GM21360 (cell line): Measurements from ENCODE around the gene PITRM1.

Experiments used
- ATAC-seq: cut with Tn5 transposase; IDR thresholded peaks from one replicate; pipeline ENCODE4 v1.9.1; 2021; ENCODE audit warnings: mild to moderate bottlenecking, moderate library complexity; ENCODE audit not compliant: unreplicated experiment

PITRM1 gene

GRCh38 chr10:3169271-3169670, 3.3 kb downstream of the PITRM1 start:
- no peak for ATAC-seq

DNA sequence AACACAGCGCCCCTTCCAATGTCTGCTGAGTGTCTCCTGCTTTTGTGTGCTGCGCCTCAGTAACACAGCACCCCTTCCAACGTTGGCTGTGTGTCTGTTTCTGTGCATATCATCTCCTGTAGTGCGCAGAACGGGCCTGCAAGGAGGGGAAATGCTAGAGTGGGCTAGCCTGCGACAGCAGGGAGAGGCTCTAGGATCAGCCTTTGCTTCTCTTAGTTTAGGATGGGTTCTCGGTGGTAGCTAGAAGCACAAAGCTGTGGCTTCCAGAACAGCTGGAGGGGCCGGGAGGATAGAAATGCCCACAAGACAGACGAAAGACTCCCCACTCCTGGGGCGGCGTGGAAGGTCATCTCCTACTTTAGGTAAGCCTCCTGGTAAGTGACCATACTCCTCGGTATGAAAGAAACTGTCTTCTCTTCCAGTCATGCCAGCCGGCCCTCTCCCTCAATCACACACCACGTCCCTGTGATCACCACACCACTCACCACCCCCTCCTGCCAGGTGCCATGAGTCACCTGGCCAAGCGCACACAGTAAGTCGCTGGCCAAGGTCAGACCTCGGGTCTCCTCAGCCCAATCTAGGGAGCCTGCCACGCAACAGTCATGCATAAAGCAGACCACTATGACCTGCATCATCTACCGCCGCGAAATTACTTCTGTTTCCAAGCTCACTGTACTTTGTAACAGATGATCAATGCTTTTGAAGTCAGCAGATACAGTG, 4.8 kb downstream of the PITRM1 start:
- ATAC-seq: no peak

GRCh38 chr10:3166496-3167290, 5.9 kb downstream of the PITRM1 start:
- ATAC-seq: no peak

- no peak for ATAC-seq
Observed at GRCh38 chr10:3165196-3165595, 7.4 kb downstream of the PITRM1 start.

DNA sequence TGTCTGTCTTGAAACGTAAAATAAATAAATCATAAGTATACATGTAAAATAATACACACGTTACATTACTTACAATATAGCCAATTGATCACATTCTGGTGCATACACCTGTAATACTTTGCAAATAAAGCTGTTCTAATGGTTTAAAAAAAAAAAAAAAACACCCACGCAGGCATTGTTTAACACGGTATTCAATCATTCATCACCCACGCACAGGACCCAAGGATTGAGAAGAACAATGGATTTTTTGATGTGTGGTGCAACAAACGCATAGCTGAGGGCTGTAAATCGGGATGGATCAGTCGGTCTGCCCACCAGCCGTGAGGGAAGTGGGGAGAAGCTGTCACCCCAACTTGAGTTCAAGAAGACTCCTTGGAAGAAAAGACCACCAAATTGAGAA, 8.7 kb downstream of the PITRM1 start:
- no peak for ATAC-seq

GRCh38 chr10:3162533-3162932, 10.0 kb downstream of the PITRM1 start:
- no peak for ATAC-seq

GRCh38 chr10:3159152-3159551, 13.4 kb downstream of the PITRM1 start:
- ATAC-seq: no peak

DNA sequence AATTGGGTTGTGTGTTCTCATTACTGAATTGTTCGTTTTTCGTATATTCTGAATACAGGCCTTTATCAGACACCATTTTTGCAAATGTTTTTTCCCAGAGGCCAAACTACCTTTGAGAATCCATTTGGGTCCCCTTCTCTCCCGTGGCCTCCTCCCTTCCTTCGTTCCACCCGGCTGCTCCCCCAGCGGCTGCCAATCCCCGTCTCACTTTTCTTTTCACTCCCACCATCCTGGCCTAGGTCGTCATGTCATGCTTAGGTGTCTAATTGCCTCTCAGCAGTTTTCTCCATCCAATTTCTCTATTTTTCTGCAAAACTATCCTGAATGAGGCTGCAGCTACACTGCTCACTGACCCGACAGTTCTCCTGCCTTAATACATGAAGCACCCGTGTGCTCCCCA, 17.9 kb downstream of the PITRM1 start:
- no peak for ATAC-seq

DNA sequence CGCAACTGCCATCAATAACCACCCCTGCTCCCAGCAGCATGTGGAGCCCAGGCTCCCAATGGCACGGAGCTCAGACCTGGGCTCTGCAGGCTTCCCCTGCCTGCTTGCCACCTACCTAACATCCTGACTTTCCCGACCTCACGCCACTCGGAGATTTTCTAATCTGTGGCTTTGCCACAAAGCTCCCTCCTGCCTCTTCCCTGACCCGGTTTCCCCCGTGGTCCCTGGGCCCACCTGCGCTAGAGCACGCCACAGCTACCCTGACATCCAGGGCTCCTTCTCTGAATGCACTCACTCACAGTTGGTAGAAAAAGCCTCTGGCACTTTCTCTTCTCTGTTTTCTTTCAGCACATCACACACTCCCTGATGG, 20.0 kb downstream of the PITRM1 start:
- ATAC-seq: no peak

DNA sequence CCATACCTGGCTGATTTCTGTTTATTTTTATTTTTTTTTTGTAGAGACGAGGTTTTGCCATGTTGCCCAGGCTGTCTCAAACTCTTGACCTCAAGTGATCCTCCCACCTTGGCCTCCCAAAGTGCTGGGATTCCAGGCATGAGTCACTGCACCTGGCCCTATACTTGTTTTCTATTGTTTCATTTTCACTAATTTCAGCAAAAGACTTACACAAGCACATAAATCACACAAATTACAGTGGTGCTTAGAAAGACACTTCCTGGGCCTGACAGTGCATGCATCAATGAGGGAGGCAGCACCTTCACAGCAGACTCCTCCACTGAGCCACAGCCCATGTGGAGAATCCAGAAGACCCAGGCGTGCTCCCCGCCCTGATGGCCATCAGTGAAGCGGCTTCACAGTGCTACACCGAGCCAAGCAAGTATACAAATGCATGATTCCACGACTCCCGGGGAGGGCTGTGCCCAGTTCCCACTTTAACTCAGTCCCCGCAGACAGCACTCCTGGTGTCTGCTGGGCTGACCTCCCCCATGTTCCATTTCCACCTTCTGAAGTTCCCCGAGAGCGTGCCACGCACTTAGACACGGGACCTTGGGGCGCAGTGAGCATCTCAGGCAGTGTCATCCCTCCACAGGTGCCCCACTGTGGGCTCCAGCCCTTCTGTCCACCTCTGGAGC, 20.6 kb downstream of the PITRM1 start:
- ATAC-seq: no peak

GRCh38 chr10:3150961-3151360, 21.6 kb downstream of the PITRM1 start:
- ATAC-seq: no peak

GRCh38 chr10:3150366-3150765, 22.2 kb downstream of the PITRM1 start:
- ATAC-seq: no peak

- ATAC-seq: no peak
Observed at GRCh38 chr10:3149918-3150317, 22.7 kb downstream of the PITRM1 start.

GRCh38 chr10:3148994-3149393, 23.6 kb downstream of the PITRM1 start:
- no peak for ATAC-seq

GRCh38 chr10:3148041-3148440, 24.5 kb downstream of the PITRM1 start:
- ATAC-seq: no peak

DNA sequence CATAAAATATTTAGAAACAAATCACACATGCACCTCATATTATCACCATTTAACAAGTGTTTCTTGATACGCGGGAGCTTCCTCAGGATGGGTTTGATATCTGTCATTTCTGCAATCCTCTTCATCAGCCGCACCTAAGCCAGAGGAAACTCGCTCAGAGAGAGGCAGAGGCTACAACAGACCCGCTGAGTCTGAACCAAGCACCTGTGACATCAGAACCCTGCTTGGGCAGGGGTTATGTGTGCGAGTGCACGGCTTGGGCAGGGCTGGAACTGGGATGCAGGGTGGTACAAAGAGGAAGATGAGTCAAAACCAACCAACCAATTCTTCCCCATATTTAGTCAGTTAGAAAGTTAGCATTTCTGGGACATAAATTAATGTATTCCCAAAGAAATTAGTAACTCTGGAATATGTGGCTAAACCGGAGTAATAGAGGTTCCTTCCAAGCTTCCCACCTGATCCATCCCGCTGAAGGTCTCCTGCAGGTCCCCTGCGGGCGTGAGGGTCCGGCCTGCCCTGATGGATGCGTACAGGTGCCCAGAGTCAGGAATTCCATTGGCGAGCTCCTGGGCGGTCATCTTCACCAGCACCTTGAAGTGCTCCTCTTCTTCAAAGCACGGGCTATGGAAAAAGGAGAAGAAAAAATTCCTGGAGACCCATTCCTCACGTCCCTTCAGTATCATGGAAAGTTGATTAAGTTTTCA, 25.3 kb downstream of the PITRM1 start:
- no peak for ATAC-seq

- no peak for ATAC-seq
Observed at GRCh38 chr10:3146289-3146688, 26.3 kb downstream of the PITRM1 start.

DNA sequence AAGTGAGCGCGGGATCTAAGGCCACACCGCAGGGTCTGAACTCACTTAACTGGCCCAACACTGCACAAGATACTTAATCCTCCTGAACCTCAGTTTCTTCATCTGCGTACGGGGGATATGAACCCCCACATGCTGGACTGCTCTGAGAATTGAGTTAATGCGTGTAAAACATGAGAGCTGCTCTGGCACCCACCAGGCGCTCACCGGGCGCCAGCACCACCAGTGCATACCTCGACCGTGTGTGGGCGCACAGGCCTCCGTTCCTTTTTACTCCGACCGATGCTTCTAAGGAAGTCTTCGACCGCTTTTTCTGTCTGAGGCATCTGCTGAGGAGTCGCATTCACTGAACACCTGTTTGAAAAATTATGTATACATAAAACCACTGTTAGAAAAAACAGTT, 27.2 kb downstream of the PITRM1 start:
- no peak for ATAC-seq

GRCh38 chr10:3143791-3144434, 28.7 kb downstream of the PITRM1 start:
- no peak for ATAC-seq

- ATAC-seq: no peak
Observed at GRCh38 chr10:3143366-3143765, 29.2 kb downstream of the PITRM1 start.
